Caco-2 (cell line): ENCODE results near the gene POGLUT3. TPM values are rescaled to one million over a fixed set of nuclear protein-coding genes. Genes with fewer than 3 reads are reported as not detected.

Experiments
- BruUV-seq: library from RNA; stranded (reverse); fragments of 400-500 nt; replicated peaks from 2 replicates; lab custom pipeline; 2021; lab: Mats Ljungman, UMichigan
- CTCF ChIA-PET: fragments of 300-600 bp; sonication (Branson Sonifier 250); formaldehyde crosslinking; loops from one replicate; lab custom pipeline; 2022; ENCODE audit warnings: antibody characterized with exemption; lab: Charles Lee
- POLR2A ChIA-PET: fragments of 300-600 bp; sonication (Branson Sonifier 250); formaldehyde crosslinking; loops from one replicate; lab custom pipeline; 2022; ENCODE audit warnings: antibody characterized with exemption; lab: Charles Lee
- DNase-seq, 2 experiments: peaks; one replicate each; pipeline versions ENCODE4 v3.0.0 to v3.0.0-alpha.2; 2020 to 2022
- H3K27me3 ChIP-seq: replicated peaks from 2 replicates; pipeline ENCODE4 v1.6.0; 2011; ENCODE audit warnings: low read length; ENCODE audit not compliant: control insufficient read depth, insufficient read depth
- H3K36me3 ChIP-seq: 2 replicates; pipeline ENCODE4 v1.5.1; 2011; ENCODE audit warnings: low read length; ENCODE audit not compliant: control insufficient read depth, insufficient read depth
- H3K4me1 ChIP-seq: fragments of 250-450 bp; sonication (Bioruptor Pico); 2 replicates; pipeline ENCODE4 v1.5.1; 2020; ENCODE audit warnings: mild to moderate bottlenecking
- H3K4me3 ChIP-seq: 2 replicates; pipeline ENCODE4 v1.5.1; 2011; ENCODE audit warnings: low read depth, mild to moderate bottlenecking, control low read depth, low read length
- H3K9me3 ChIP-seq: fragments of 250-450 bp; sonication (Bioruptor Pico); 2 replicates; pipeline ENCODE4 v1.5.1; 2020; ENCODE audit warnings: mild to moderate bottlenecking, moderate library complexity
- H3K27ac Mint-ChIP-seq: one replicate; pipeline ENCODE4 v1.8.0; 2022; ENCODE audit warnings: mixed read lengths; ENCODE audit not compliant: unreplicated experiment
- H3K27me3 Mint-ChIP-seq: one replicate; pipeline ENCODE4 v1.8.0; 2022; ENCODE audit warnings: mixed read lengths; ENCODE audit not compliant: insufficient read depth, unreplicated experiment
- H3K36me3 Mint-ChIP-seq: one replicate; pipeline ENCODE4 v1.8.0; 2022; ENCODE audit warnings: mild to moderate bottlenecking, mixed read lengths; ENCODE audit not compliant: insufficient read depth, unreplicated experiment
- H3K4me1 Mint-ChIP-seq: one replicate; pipeline ENCODE4 v1.8.0; 2022; ENCODE audit warnings: low read depth, mixed read lengths; ENCODE audit not compliant: unreplicated experiment
- H3K4me3 Mint-ChIP-seq: one replicate; pipeline ENCODE4 v1.8.0; 2022; ENCODE audit warnings: mild to moderate bottlenecking, moderate library complexity, mixed read lengths; ENCODE audit not compliant: unreplicated experiment
- H3K9me3 Mint-ChIP-seq: one replicate; pipeline ENCODE4 v1.8.0; 2022; ENCODE audit warnings: mixed read lengths; ENCODE audit not compliant: unreplicated experiment
- CTCF ChIP-seq, 2 experiments: fragments of 200-600 bp in 1 of 2; IDR thresholded peaks; 1 replicate in 1 of 2; 2 replicates in 1 of 2; pipeline versions ENCODE4 v1.5.1 to v1.8.0; 2011 to 2022; ENCODE audit warnings: antibody characterized with exemption in 1 of 2, control low read depth in 1 of 2, inconsistent platforms in 1 of 2, low read depth in 1 of 2, low read length in 1 of 2, mild to moderate bottlenecking in 1 of 2, moderate library complexity in 1 of 2; ENCODE audit not compliant: insufficient read depth in 1 of 2, severe bottlenecking in 1 of 2, unreplicated experiment in 1 of 2
- intact Hi-C: fragments of 100-400 bp; cut with micrococcal nuclease; formaldehyde crosslinking; loops from one replicate; pipeline ENCODE4 v1.10.0; 2022; ENCODE audit not compliant: unreplicated experiment
- total RNA-seq: library from RNA; stranded (reverse); gene quantifications from 2 replicates; pipeline ENCODE4 v1.2.3, GENCODE V29; 2022

The POGLUT3 gene
- total RNA-seq, 1 experiment from 2014 or later = 87.2 TPM

- no peaks in the 10 kb centered on the region for H3K27me3 ChIP-seq
- no peaks in the 10 kb centered on the region for H3K9me3 ChIP-seq
- intact Hi-C loops = loop anchor here (2.0 to 10.0 kb wide), 3 partner anchors 50 to 342 kb away; partner anchors contain the start of gene ACAT1
Measured at GRCh38 chr11:108466405-108466804, 31.8 kb downstream of the POGLUT3 start.

GRCh38 chr11:108453207-108453835, 44.9 kb downstream of the POGLUT3 start:
- Mint-ChIP-seq H3K27ac (no peak overlapping the region), H3K36me3 (no peaks in the 10 kb centered on the region), H3K4me1 (no peaks in the 10 kb centered on the region), H3K4me3 (no peak overlapping the region), H3K9me3 (peaks cover 27% of the 10 kb centered on the region), H3K27me3 (no peaks in the 10 kb centered on the region)
- no peaks in the 10 kb centered on the region for H3K36me3 ChIP-seq
- H3K4me1 ChIP-seq = no peaks in the 10 kb centered on the region
- no peak overlapping the region for H3K4me3 ChIP-seq
- no peak for DNase-seq
- TF ChIP-seq CTCF (IDR thresholded peaks at IDR 0.05; ENCODE audit: insufficient read depth in 1 of 2, low read depth in 1 of 2, low read length in 1 of 2, severe bottlenecking in 1 of 2, unreplicated experiment in 1 of 2) = no peak
- ChIA-PET POLR2A (no interaction called here), CTCF (no interaction called here)
- peaks cover 6% of the 10 kb centered on the region for H3K9me3 ChIP-seq
- BruUV-seq = no TSS peak
- intact Hi-C loops = no loop called here
- no peaks in the 10 kb centered on the region for H3K27me3 ChIP-seq

More at GRCh38 chr11:108466405-108466804, 31.8 kb downstream of the POGLUT3 start:
- no peaks in the 10 kb centered on the region for H3K36me3 ChIP-seq
- BruUV-seq = no TSS peak
- no peak for TF ChIP-seq CTCF (IDR thresholded peaks at IDR 0.05; ENCODE audit: insufficient read depth in 1 of 2, low read depth in 1 of 2, low read length in 1 of 2, severe bottlenecking in 1 of 2, unreplicated experiment in 1 of 2)
- Mint-ChIP-seq H3K36me3 (peaks cover 7% of the 10 kb centered on the region), H3K4me1 (peaks cover 17% of the 10 kb centered on the region), H3K27ac (peak overlapping the region; percentile 100), H3K27me3 (no peaks in the 10 kb centered on the region), H3K4me3 (peak overlapping the region; percentile 97), H3K9me3 (no peaks in the 10 kb centered on the region)
- CTCF ChIA-PET = interaction anchor here (1.0 kb wide), 1 partner anchor 244 kb away, joined by 6 read pairs; the partner anchor contains the start of genes ATM and NPAT
- peak overlapping the region; percentile 68 for H3K4me3 ChIP-seq
- H3K4me1 ChIP-seq = peaks cover 9% of the 10 kb centered on the region
- POLR2A ChIA-PET = interaction anchor here (0.6 to 1.5 kb wide), 2 partner anchors 45 to 198 kb away, joined by 3 to 7 read pairs; partner anchors contain the start of gene DDX10
- no peak for DNase-seq

Other genes starting within 250 kb of the POGLUT3 start
- 0.86 and 1.0 TPM in 2 replicates for gene C11orf65, start 30.9 kb downstream of the POGLUT3 start, total RNA-seq
- gene EXPH5, start 95.4 kb upstream of the POGLUT3 start, total RNA-seq = 15.3 and 18.1 TPM in 2 replicates
- 72.5 and 78.3 TPM in 2 replicates for gene DDX10, start 166.7 kb upstream of the POGLUT3 start, total RNA-seq